ENCODE measurements around the gene CDC25B.

Gene CDC25B

GRCh38 chr20:3820048-3820900 lies 24.2 kb downstream of the CDC25B start, which contains the start of gene AP5S1 (continued):
- TF ChIP-seq ZNF704 (tag by site-specific recombination; IDR thresholded peaks at IDR 0.05) (no peak), ZNF664 (tag by site-specific recombination; IDR thresholded peaks at IDR 0.05) (peak; percentile 48; the same call in 1 of the 2 replicates), ZNF548 (tag by site-specific recombination; IDR thresholded peaks at IDR 0.05) (no peak), HIC1 (tag by site-specific recombination; IDR thresholded peaks at IDR 0.05) (0 out of 2 replicates have a peak, but pooled peaks have one; percentile 17), WT1 (tag by site-specific recombination; IDR thresholded peaks at IDR 0.05) (no peak), KLF9 (tag by site-specific recombination; IDR thresholded peaks at IDR 0.05; ENCODE audit: low read depth) (peak; percentile 76), ZNF174 (tag by site-specific recombination; IDR thresholded peaks at IDR 0.05) (no peak), ZNF280D (tag by site-specific recombination; IDR thresholded peaks at IDR 0.05) (no peak), ZNF223 (tag by site-specific recombination; IDR thresholded peaks at IDR 0.05) (no peak), ZNF48 (tag by site-specific recombination; IDR thresholded peaks at IDR 0.05) (no peak), ZNF529 (tag by site-specific recombination; IDR thresholded peaks at IDR 0.05; ENCODE audit: insufficient replicate concordance) (no peak), ZNF398 (tag by site-specific recombination; IDR thresholded peaks at IDR 0.05) (peak; percentile 35), ZNF157 (tag by site-specific recombination; IDR thresholded peaks at IDR 0.05) (no peak), ZNF580 (tag by site-specific recombination; IDR thresholded peaks at IDR 0.05) (peak; percentile 66), ZNF335 (tag by site-specific recombination; conservative IDR thresholded peaks at IDR 0.05) (peak; percentile 99), SP2 (tag by site-specific recombination; IDR thresholded peaks at IDR 0.05) (peak; percentile 69), ZBTB10 (tag by site-specific recombination; IDR thresholded peaks at IDR 0.05) (peak; percentile 68), ZNF692 (tag by site-specific recombination; IDR thresholded peaks at IDR 0.05) (peak; percentile 78; the same call in 1 of the 2 replicates), ZNF214 (tag by site-specific recombination; IDR thresholded peaks at IDR 0.05; ENCODE audit: borderline replicate concordance) (no peak), ZNF677 (tag by site-specific recombination; IDR thresholded peaks at IDR 0.05) (no peak; the same call in 1 of the 2 replicates), ZNF596 (tag by site-specific recombination; IDR thresholded peaks at IDR 0.05) (no peak), ZNF16 (tag by site-specific recombination; IDR thresholded peaks at IDR 0.05; ENCODE audit: low read depth) (no peak), ZNF830 (tag by site-specific recombination; IDR thresholded peaks at IDR 0.05; ENCODE audit: low read depth) (no peak), ZNF777 (tag by site-specific recombination; IDR thresholded peaks at IDR 0.05; ENCODE audit: borderline replicate concordance) (no peak)

Measured in HEK293 (cell line).